ENCODE data around the gene LPCAT1. TPM values are rescaled to one million over a fixed set of nuclear protein-coding genes. Genes with fewer than 3 reads are reported as not detected.

Gene LPCAT1
- total RNA-seq, 1 donor from 2014 or later, result 11.0 TPM

GRCh38 chr5:1508659-1509290 lies 15.0 kb downstream of the LPCAT1 start:
- Histone ChIP-seq H3K27me3 (ENCODE audit: low read depth) (no peaks in the 10 kb centered on the region), H3K4me3 (no peak overlapping the region), H3K4me1 (peaks cover 15% of the 10 kb centered on the region), H3K27ac (replicated peaks) (no peak overlapping the region), H3K9me3 (replicated peaks) (no peaks in the 10 kb centered on the region), H3K36me3 (peaks cover 11% of the 10 kb centered on the region)
- TF ChIP-seq CTCF (IDR thresholded peaks at IDR 0.05; ENCODE audit: borderline replicate concordance), result no peak
- intact Hi-C loops (cut with micrococcal nuclease), result no loop called here
- DNase-seq, result peak; percentile 10

- peak; percentile 11 for DNase-seq
- H3K4me3 ChIP-seq, result no peak overlapping the region
- peaks cover 11% of the 10 kb centered on the region for H3K36me3 ChIP-seq
- H3K27me3 ChIP-seq (ENCODE audit: low read depth), result no peaks in the 10 kb centered on the region
- no peaks in the 10 kb centered on the region for H3K9me3 ChIP-seq (replicated peaks)
- no peak for TF ChIP-seq CTCF (IDR thresholded peaks at IDR 0.05; ENCODE audit: borderline replicate concordance)
- intact Hi-C loops (cut with micrococcal nuclease), result no loop called here
- peaks cover 22% of the 10 kb centered on the region for H3K4me1 ChIP-seq
- H3K27ac ChIP-seq (replicated peaks), result no peak overlapping the region
Measured at GRCh38 chr5:1507961-1508658, 15.7 kb downstream of the LPCAT1 start.

- H3K27ac ChIP-seq (replicated peaks), result no peak overlapping the region
Measured at GRCh38 chr5:1507457-1507856, 16.3 kb downstream of the LPCAT1 start.

GRCh38 chr5:1507014-1507375 lies 16.8 kb downstream of the LPCAT1 start:
- no peaks in the 10 kb centered on the region for H3K27me3 ChIP-seq (ENCODE audit: low read depth)
- no peak for DNase-seq
- H3K27ac ChIP-seq (replicated peaks), result no peak overlapping the region
- peaks cover 6% of the 10 kb centered on the region for H3K36me3 ChIP-seq
- no peak overlapping the region for H3K4me3 ChIP-seq
- H3K9me3 ChIP-seq (replicated peaks), result no peaks in the 10 kb centered on the region
- intact Hi-C loops (cut with micrococcal nuclease), result no loop called here
- peaks cover 24% of the 10 kb centered on the region for H3K4me1 ChIP-seq
- no peak for TF ChIP-seq CTCF (IDR thresholded peaks at IDR 0.05; ENCODE audit: borderline replicate concordance)

More at GRCh38 chr5:1507457-1507856, 16.3 kb downstream of the LPCAT1 start:
- no peak for DNase-seq
- intact Hi-C loops (cut with micrococcal nuclease), result no loop called here
- Histone ChIP-seq H3K9me3 (replicated peaks) (no peaks in the 10 kb centered on the region), H3K27me3 (ENCODE audit: low read depth) (no peaks in the 10 kb centered on the region), H3K4me3 (no peak overlapping the region), H3K4me1 (peaks cover 24% of the 10 kb centered on the region), H3K36me3 (peaks cover 11% of the 10 kb centered on the region)
- no peak for TF ChIP-seq CTCF (IDR thresholded peaks at IDR 0.05; ENCODE audit: borderline replicate concordance)

GRCh38 chr5:1506242-1507013 lies 17.3 kb downstream of the LPCAT1 start:
- Histone ChIP-seq H3K9me3 (replicated peaks) (no peaks in the 10 kb centered on the region), H3K36me3 (peaks cover 5% of the 10 kb centered on the region), H3K27me3 (ENCODE audit: low read depth) (no peaks in the 10 kb centered on the region), H3K4me1 (peaks cover 24% of the 10 kb centered on the region), H3K27ac (replicated peaks) (no peak overlapping the region), H3K4me3 (no peak overlapping the region)
- TF ChIP-seq CTCF (IDR thresholded peaks at IDR 0.05; ENCODE audit: borderline replicate concordance), result no peak
- intact Hi-C loops (cut with micrococcal nuclease), result no loop called here
- no peak for DNase-seq
